CD4-positive, alpha-beta memory T cell (primary cell): ENCODE measurements around the gene NEDD1. TPM values are rescaled to one million over a fixed set of nuclear protein-coding genes. Genes with fewer than 3 reads are reported as not detected.

Experiments
- CTCF ChIA-PET: fragments of 350-600 bp; sonication (Branson Sonifier 250); formaldehyde crosslinking; loops from one replicate; lab custom pipeline; 2021; ENCODE audit warnings: inconsistent platforms; ENCODE audit not compliant: partially characterized antibody; lab: Charles Lee
- POLR2A ChIA-PET: fragments of 350-600 bp; sonication (Branson Sonifier 250); formaldehyde crosslinking; loops from one replicate; lab custom pipeline; 2021; ENCODE audit not compliant: partially characterized antibody; lab: Charles Lee
- DNase-seq, 5 donors: peaks; one replicate each; pipeline versions ENCODE4 v3.0.0 to v3.0.0-alpha.2; 2020 to 2022; ENCODE audit warnings: mixed read lengths in 1 of 5
- H3K27ac ChIP-seq: one replicate; pipeline ENCODE4 v1.7.0; 2013; ENCODE audit warnings: low read depth, low read length
- H3K27me3 ChIP-seq: 2 replicates; pipeline ENCODE4 v1.7.0; 2013; ENCODE audit warnings: mild to moderate bottlenecking, low read length, moderate library complexity; ENCODE audit not compliant: insufficient read depth
- H3K36me3 ChIP-seq: 2 replicates; pipeline ENCODE4 v1.7.0; 2013; ENCODE audit warnings: mild to moderate bottlenecking, low read length, moderate library complexity; ENCODE audit not compliant: insufficient read depth
- H3K4me1 ChIP-seq: 2 replicates; pipeline ENCODE4 v1.7.0; 2013; ENCODE audit warnings: mild to moderate bottlenecking, low read length, moderate library complexity; ENCODE audit not compliant: insufficient read depth
- H3K4me3 ChIP-seq, 2 donors: one replicate each; pipeline ENCODE4 v1.7.0; 2013; ENCODE audit warnings: low read length in 2 of 2, mild to moderate bottlenecking in 1 of 2
- H3K9me3 ChIP-seq, 2 donors: one replicate each; pipeline ENCODE4 v1.7.0; 2013; ENCODE audit warnings: low read length in 2 of 2, control low read depth in 1 of 2; ENCODE audit not compliant: control insufficient read depth in 1 of 2
- H3K27ac Mint-ChIP-seq, 7 donors: one replicate each; pipeline ENCODE4 v1.8.0; 2020 to 2021; ENCODE audit warnings: mixed read lengths in 7 of 7, mild to moderate bottlenecking in 6 of 7, inconsistent platforms in 3 of 7, moderate library complexity in 3 of 7
- H3K27me3 Mint-ChIP-seq, 2 donors: one replicate each; pipeline ENCODE4 v1.8.0; 2020 to 2021; ENCODE audit warnings: mixed read lengths in 2 of 2
- H3K36me3 Mint-ChIP-seq, 2 donors: one replicate each; pipeline ENCODE4 v1.8.0; 2020 to 2021; ENCODE audit warnings: mixed read lengths in 2 of 2, inconsistent platforms in 1 of 2, mild to moderate bottlenecking in 1 of 2
- H3K4me1 Mint-ChIP-seq, 4 donors: one replicate each; pipeline ENCODE4 v1.8.0; 2020 to 2021; ENCODE audit warnings: mixed read lengths in 4 of 4, mild to moderate bottlenecking in 1 of 4
- H3K4me3 Mint-ChIP-seq, 8 donors: one replicate each; pipeline ENCODE4 v1.8.0; 2020 to 2021; ENCODE audit warnings: mixed read lengths in 8 of 8, mild to moderate bottlenecking in 7 of 8, moderate library complexity in 6 of 8, inconsistent platforms in 3 of 8
- H3K9me3 Mint-ChIP-seq, 8 donors: one replicate each; pipeline ENCODE4 v1.8.0; 2020 to 2021; ENCODE audit warnings: mixed read lengths in 8 of 8, mild to moderate bottlenecking in 5 of 8, inconsistent platforms in 3 of 8, moderate library complexity in 1 of 8
- intact Hi-C: fragments of 100-400 bp; cut with micrococcal nuclease; formaldehyde crosslinking; loops from one replicate; pipeline ENCODE4 v1.15.1; 2023
- polyA plus RNA-seq, 2 donors: library from polyadenylated mRNA; unstranded; fragments of 300-500 nt; fragmentation: Illumina TruSeq; gene quantifications; one replicate each; pipeline ENCODE4 v1.2.3, GENCODE V29; 2021
- total RNA-seq, 2 experiments: library from RNA; stranded (reverse); gene quantifications; one replicate each; pipeline ENCODE4 v1.2.3, GENCODE V29; 2021

Gene NEDD1
- total and polyA plus RNA-seq, 4 experiments from 2014 or later, result 24.6 to 34.8 (median 31.2) TPM

DNA sequence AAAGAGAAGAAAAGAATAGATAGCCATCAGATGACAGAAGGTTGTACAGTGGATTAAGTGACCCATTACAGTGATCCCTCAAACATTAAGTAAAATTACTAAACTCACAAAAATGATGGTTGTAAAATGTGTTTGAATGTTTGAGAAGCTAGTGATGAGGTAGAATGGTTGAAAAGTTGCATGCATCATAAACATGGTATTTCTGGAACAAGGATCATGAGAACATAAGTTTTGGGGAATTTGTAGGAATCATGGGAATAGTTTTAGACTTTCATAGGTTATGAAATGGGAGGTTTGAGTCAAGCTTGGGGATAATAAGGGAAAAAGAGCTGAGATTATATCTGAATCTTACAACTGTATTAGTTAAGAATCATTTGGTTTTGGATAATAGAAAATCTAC lies 34.1 kb upstream of the NEDD1 start:
- Mint-ChIP-seq H3K27ac (no peak overlapping the region), H3K4me3 (no peak overlapping the region), H3K27me3 (peaks cover 19 to 25% of the 10 kb centered on the region in 2 donors), H3K9me3 (peaks cover 0 to 2% (median 0%) of the 10 kb centered on the region in 8 donors), H3K36me3 (no peaks in the 10 kb centered on the region), H3K4me1 (no peaks in the 10 kb centered on the region)
- Histone ChIP-seq H3K9me3 (no peaks in the 10 kb centered on the region), H3K27ac (no peak overlapping the region), H3K36me3 (no peaks in the 10 kb centered on the region), H3K4me1 (no peaks in the 10 kb centered on the region), H3K27me3 (no peaks in the 10 kb centered on the region), H3K4me3 (no peak overlapping the region)
- intact Hi-C loops, result no loop called here
- ChIA-PET CTCF (no interaction called here), POLR2A (no interaction called here)
- DNase-seq, result no peak

DNA sequence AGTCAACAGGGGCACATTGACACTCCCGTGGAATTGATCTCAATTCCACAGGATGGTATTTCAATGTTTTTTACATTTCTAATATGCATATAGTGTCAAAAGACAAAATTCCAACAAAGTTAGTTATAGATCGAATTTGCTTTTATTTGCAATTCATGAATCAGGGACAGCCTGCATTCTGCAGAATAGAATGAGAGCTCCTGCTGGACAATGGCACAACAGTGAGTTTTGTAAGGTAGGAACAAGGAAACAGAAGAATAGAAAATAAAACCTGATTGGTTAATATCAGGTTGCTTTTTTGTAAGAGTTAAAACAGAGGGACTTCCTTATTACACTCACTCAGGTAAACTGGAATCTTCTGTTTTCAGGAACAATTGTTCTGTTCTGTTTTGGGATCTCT lies 32.8 kb upstream of the NEDD1 start:
- intact Hi-C loops, result no loop called here
- peaks cover 23 to 26% of the 10 kb centered on the region in 2 donors for H3K27me3 Mint-ChIP-seq
- CTCF ChIA-PET, result no interaction called here

DNA sequence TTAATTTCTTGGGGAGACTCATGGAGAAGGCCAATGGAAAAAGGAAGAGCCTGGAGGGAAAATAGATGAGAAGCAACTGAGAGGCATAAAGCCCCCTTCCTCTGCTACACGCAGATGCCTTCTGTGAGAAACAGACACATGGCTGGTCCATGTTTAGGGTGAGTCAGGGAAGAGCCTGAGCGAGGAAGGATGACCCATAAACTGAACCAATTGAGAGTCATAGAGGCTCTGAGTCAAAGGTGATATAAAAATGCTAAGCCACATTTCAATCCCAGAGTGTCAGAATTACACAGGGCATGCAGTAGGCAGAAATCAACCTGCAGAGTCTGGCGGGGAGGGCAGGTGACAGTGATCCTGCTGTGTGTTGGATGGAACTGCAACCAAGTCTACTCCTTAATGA lies 30.1 kb upstream of the NEDD1 start:
- no peaks in the 10 kb centered on the region for H3K4me1 ChIP-seq
- no peaks in the 10 kb centered on the region for H3K36me3 ChIP-seq
- peaks cover 0 to under 1% (median 0%) of the 10 kb centered on the region in 8 donors for H3K9me3 Mint-ChIP-seq
- no peaks in the 10 kb centered on the region for H3K9me3 ChIP-seq
- POLR2A ChIA-PET, result no interaction called here
- CTCF ChIA-PET, result no interaction called here
- DNase-seq, result no peak
- H3K4me3 Mint-ChIP-seq, result no peak overlapping the region
- H3K27ac Mint-ChIP-seq, result no peak overlapping the region
- no peak overlapping the region for H3K4me3 ChIP-seq
- H3K4me1 Mint-ChIP-seq, result no peaks in the 10 kb centered on the region
- H3K36me3 Mint-ChIP-seq, result no peaks in the 10 kb centered on the region
- H3K27me3 ChIP-seq, result no peaks in the 10 kb centered on the region
- intact Hi-C loops, result no loop called here
- no peak overlapping the region for H3K27ac ChIP-seq
- H3K27me3 Mint-ChIP-seq, result peaks cover 15 to 21% of the 10 kb centered on the region in 2 donors

More for the DNA sequence above, 32.8 kb upstream of the NEDD1 start:
- no peaks in the 10 kb centered on the region for H3K36me3 ChIP-seq
- no peak overlapping the region for H3K27ac ChIP-seq
- no peak for DNase-seq
- no peak overlapping the region for H3K27ac Mint-ChIP-seq
- H3K4me3 Mint-ChIP-seq, result no peak overlapping the region
- no peaks in the 10 kb centered on the region for H3K9me3 ChIP-seq
- peaks cover 0 to 2% (median 0%) of the 10 kb centered on the region in 8 donors for H3K9me3 Mint-ChIP-seq
- POLR2A ChIA-PET, result no interaction called here
- H3K36me3 Mint-ChIP-seq, result no peaks in the 10 kb centered on the region
- no peaks in the 10 kb centered on the region for H3K27me3 ChIP-seq
- H3K4me1 ChIP-seq, result no peaks in the 10 kb centered on the region
- no peak overlapping the region for H3K4me3 ChIP-seq
- H3K4me1 Mint-ChIP-seq, result no peaks in the 10 kb centered on the region

DNA sequence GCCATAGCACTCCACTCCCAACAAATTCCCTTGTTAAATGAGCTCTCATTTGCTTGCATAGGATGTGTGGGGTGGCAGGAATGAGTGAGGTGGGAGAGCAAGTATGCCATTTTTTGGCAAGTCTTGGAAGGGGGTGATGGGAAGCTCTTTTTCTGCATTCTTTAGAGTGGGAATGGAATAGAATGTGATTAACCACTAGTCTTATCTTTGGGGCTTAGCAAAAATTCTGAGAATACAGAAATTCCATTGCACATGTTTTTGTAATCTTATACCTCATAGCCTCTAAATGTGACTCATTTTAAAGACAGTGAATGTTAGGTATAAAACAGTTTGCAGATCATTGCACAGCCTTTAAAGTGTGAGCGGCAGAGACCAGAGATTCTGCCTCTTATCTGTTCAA lies 28.4 kb upstream of the NEDD1 start:
- Histone ChIP-seq H3K9me3 (no peaks in the 10 kb centered on the region), H3K4me1 (no peaks in the 10 kb centered on the region), H3K27me3 (no peaks in the 10 kb centered on the region), H3K27ac (no peak overlapping the region), H3K4me3 (no peak overlapping the region), H3K36me3 (no peaks in the 10 kb centered on the region)
- ChIA-PET POLR2A (no interaction called here), CTCF (no interaction called here)
- Mint-ChIP-seq H3K9me3 (no peaks in the 10 kb centered on the region), H3K27ac (no peak overlapping the region), H3K4me1 (no peaks in the 10 kb centered on the region), H3K27me3 (peaks cover 13 to 20% of the 10 kb centered on the region in 2 donors), H3K4me3 (no peak overlapping the region), H3K36me3 (no peaks in the 10 kb centered on the region)
- no peak for DNase-seq
- intact Hi-C loops, result no loop called here

DNA sequence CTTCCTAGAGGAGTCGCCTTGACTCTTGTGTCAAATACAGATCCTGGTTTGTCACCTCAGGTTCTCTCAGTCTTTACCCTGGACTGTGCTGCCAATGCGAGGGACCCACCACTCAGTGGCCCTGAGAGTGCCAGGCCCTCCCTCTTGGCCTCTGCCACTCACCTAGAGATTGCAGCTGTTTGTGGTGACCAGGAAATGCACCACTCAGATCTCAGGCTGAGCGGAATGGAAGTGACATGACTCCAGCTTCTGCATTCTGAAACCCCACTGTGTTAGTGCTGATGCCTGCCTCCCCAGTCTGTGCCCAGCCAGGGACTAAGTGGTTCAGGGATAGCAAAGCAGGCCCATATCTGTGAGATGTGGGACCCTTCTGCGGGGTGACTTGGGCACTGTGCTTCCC lies 27.8 kb upstream of the NEDD1 start:
- CTCF ChIA-PET, result no interaction called here
- Histone ChIP-seq H3K27ac (no peak overlapping the region), H3K9me3 (no peaks in the 10 kb centered on the region), H3K4me1 (no peaks in the 10 kb centered on the region), H3K27me3 (no peaks in the 10 kb centered on the region), H3K36me3 (no peaks in the 10 kb centered on the region), H3K4me3 (no peak overlapping the region)
- POLR2A ChIA-PET, result no interaction called here
- no peak for DNase-seq
- no peaks in the 10 kb centered on the region for H3K9me3 Mint-ChIP-seq
- intact Hi-C loops, result no loop called here
- peaks cover 11 to 15% of the 10 kb centered on the region in 2 donors for H3K27me3 Mint-ChIP-seq
- H3K4me3 Mint-ChIP-seq, result no peak overlapping the region
- no peaks in the 10 kb centered on the region for H3K4me1 Mint-ChIP-seq
- H3K27ac Mint-ChIP-seq, result no peak overlapping the region
- H3K36me3 Mint-ChIP-seq, result no peaks in the 10 kb centered on the region

DNA sequence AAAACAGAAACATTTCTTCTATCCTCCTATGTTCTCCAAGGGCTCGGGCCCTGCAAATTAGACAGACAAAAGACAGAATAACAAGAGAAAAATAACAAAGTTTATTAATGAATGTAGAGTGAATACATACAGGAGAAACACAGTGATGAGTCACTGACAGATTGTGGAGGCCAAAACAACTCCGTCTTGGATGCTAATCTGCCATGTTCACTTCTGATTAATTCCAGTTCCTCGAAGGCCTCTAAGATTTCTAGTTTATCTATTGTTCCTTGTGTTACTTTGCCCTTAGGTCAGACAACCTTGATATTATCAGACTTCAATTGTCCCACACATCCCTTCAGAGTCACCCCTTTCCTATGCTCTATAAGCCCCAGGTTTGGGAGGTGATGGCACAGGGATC lies 26.8 kb upstream of the NEDD1 start:
- no peaks in the 10 kb centered on the region for H3K9me3 ChIP-seq
- H3K27me3 Mint-ChIP-seq, result peaks cover 9 to 11% of the 10 kb centered on the region in 2 donors
- H3K36me3 ChIP-seq, result no peaks in the 10 kb centered on the region
- no peak overlapping the region for H3K4me3 ChIP-seq
- no peaks in the 10 kb centered on the region for H3K4me1 ChIP-seq
- H3K27ac Mint-ChIP-seq, result no peak overlapping the region
- no peaks in the 10 kb centered on the region for H3K27me3 ChIP-seq
- intact Hi-C loops, result no loop called here
- ChIA-PET POLR2A (no interaction called here), CTCF (no interaction called here)
- no peak overlapping the region for H3K4me3 Mint-ChIP-seq
- H3K27ac ChIP-seq, result no peak overlapping the region
- DNase-seq, result no peak
- H3K9me3 Mint-ChIP-seq, result no peaks in the 10 kb centered on the region
- H3K36me3 Mint-ChIP-seq, result no peaks in the 10 kb centered on the region
- H3K4me1 Mint-ChIP-seq, result no peaks in the 10 kb centered on the region

DNA sequence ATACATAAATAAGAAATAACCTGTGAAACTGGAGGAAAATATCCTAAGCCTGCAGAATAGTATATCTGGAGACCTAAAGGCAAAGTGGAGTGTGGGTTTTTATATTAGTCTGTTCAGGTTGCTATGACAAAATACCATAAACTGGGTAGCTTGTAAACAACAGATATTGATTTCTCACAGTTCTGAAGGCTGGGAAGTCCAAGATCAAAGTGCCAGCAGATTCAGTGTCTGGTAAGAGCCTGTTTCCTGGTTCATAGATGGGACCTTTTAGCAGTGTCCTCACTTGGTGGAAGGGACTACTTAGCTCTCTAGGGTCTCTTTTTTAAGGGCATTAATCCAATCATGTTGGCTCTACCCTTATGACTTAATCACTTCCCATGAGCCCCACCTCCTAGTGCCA lies 25.4 kb upstream of the NEDD1 start:
- Histone ChIP-seq H3K4me1 (no peaks in the 10 kb centered on the region), H3K36me3 (no peaks in the 10 kb centered on the region), H3K27me3 (no peaks in the 10 kb centered on the region), H3K9me3 (no peaks in the 10 kb centered on the region), H3K4me3 (no peak overlapping the region), H3K27ac (no peak overlapping the region)
- no peak overlapping the region for H3K4me3 Mint-ChIP-seq
- CTCF ChIA-PET, result no interaction called here
- peaks cover 9 to 12% of the 10 kb centered on the region in 2 donors for H3K27me3 Mint-ChIP-seq
- no peaks in the 10 kb centered on the region for H3K9me3 Mint-ChIP-seq
- POLR2A ChIA-PET, result no interaction called here
- no peaks in the 10 kb centered on the region for H3K36me3 Mint-ChIP-seq
- H3K27ac Mint-ChIP-seq, result no peak overlapping the region
- DNase-seq, result no peak
- H3K4me1 Mint-ChIP-seq, result no peaks in the 10 kb centered on the region
- intact Hi-C loops, result no loop called here

DNA sequence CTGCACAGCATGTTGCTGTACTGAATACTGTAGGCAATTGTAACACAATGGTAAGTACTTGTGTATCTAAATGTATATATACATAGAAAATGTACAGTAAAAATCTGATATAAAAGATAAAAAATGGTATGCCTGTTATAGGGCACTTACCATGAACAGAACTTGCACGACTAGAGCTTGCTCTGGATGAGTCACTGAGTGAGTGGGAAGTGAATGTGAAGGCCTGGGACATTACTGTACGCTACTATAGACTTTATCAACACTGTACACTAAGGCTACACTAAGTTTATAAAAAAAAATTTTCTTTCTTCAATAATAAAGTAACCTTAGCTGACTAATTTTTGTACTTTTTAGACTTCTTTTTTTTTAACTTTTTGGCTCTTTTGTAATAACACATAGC lies 24.2 kb upstream of the NEDD1 start:
- Mint-ChIP-seq H3K4me1 (no peaks in the 10 kb centered on the region), H3K36me3 (no peaks in the 10 kb centered on the region), H3K9me3 (no peaks in the 10 kb centered on the region), H3K4me3 (no peak overlapping the region), H3K27ac (no peak overlapping the region), H3K27me3 (peaks cover 6 to 9% of the 10 kb centered on the region in 2 donors)
- Histone ChIP-seq H3K4me3 (no peak overlapping the region), H3K4me1 (no peaks in the 10 kb centered on the region), H3K27me3 (no peaks in the 10 kb centered on the region), H3K36me3 (no peaks in the 10 kb centered on the region), H3K9me3 (no peaks in the 10 kb centered on the region), H3K27ac (no peak overlapping the region)
- ChIA-PET POLR2A (no interaction called here), CTCF (no interaction called here)
- DNase-seq, result no peak
- intact Hi-C loops, result no loop called here
